RWPE2 (cell line): ENCODE results near the gene CYSTM1.
"Not testable (repeated sequence)": the region's sequence is repeated elsewhere in the genome, so short reads cannot be mapped to it uniquely, and the experiment has no call there.

Experiments
- ATAC-seq: fragments of 200-7000 bp; cut with Tn5 transposase; 3 replicates; pipeline ENCODE4 v1.9.1; 2021; ENCODE audit warnings: low read depth
- DNase-seq: peaks from one replicate; pipeline ENCODE4 v3.0.0-alpha.2; 2020; ENCODE audit warnings: low spot score
- H3K27ac ChIP-seq: fragments of 450-650 bp; 2 replicates; pipeline ENCODE4 v1.5.1; 2017; ENCODE audit warnings: mild to moderate bottlenecking; ENCODE audit not compliant: poor library complexity, severe bottlenecking
- H3K27me3 ChIP-seq: fragments of 250-450 bp; sonication (Bioruptor Pico); 2 replicates; pipeline ENCODE4 v1.5.1; 2021; ENCODE audit warnings: mild to moderate bottlenecking, moderate library complexity; ENCODE audit not compliant: insufficient read depth, poor library complexity, severe bottlenecking
- H3K36me3 ChIP-seq: fragments of 250-450 bp; sonication (Bioruptor Pico); 2 replicates; pipeline ENCODE4 v1.5.1; 2020; ENCODE audit warnings: low read depth, mild to moderate bottlenecking, moderate library complexity
- H3K4me1 ChIP-seq: fragments of 250-450 bp; sonication (Bioruptor Pico); 2 replicates; pipeline ENCODE4 v1.5.1; 2021; ENCODE audit warnings: mild to moderate bottlenecking, moderate library complexity; ENCODE audit not compliant: insufficient read depth, poor library complexity, severe bottlenecking
- H3K4me3 ChIP-seq: fragments of 250-450 bp; sonication (Bioruptor Pico); 2 replicates; pipeline ENCODE4 v1.5.1; 2021; ENCODE audit warnings: mild to moderate bottlenecking, moderate library complexity; ENCODE audit not compliant: severe bottlenecking
- H3K9me3 ChIP-seq: fragments of 250-450 bp; sonication (Bioruptor Pico); 2 replicates; pipeline ENCODE4 v1.5.1; 2021; ENCODE audit warnings: mild to moderate bottlenecking, moderate library complexity; ENCODE audit not compliant: severe bottlenecking
- TF ChIP-seq, protein P1 (sequence below): fragments of 450-650 bp; IDR thresholded peaks from one replicate; pipeline ENCODE4 v1.5.1; 2017; ENCODE audit warnings: mild to moderate bottlenecking, moderate library complexity; ENCODE audit not compliant: poor library complexity, severe bottlenecking

The CYSTM1 gene

DNA sequence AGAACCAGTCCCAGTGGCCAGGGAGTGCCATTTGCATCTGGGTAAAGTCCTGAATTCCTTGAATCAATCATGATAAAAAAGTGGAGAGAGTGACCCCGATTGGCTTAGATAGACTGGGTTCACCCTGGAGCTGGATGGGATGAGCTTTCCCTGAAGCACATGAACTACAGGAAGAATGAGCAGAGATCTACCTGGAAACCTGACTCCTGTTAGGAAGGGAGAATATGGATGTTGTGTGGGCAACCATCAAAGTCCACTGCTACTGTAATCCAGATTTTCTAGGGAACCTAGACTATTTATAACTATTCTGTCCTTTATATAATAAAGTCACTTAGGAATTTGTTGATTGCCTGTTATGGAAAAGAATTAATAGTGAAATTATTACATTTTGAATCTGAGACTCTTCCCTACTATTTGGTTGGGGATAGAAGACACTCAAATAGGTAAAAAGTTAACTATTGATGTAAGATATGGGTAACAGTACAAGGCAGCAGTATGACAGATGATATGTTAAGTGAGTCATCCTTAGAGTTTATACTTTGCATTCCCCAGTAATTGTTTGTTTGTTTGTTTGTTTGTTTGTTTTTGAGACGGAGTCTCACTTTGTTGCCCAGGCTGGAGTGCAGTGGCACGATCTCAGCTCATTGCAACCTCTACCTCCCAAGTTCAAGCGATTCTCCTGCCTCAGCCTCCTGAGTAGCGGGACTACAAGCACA, 17.9 kb downstream of the CYSTM1 start:
- peaks cover 10% of the 10 kb centered on the region; the same call in 1 of the 2 replicates for H3K36me3 ChIP-seq

DNA sequence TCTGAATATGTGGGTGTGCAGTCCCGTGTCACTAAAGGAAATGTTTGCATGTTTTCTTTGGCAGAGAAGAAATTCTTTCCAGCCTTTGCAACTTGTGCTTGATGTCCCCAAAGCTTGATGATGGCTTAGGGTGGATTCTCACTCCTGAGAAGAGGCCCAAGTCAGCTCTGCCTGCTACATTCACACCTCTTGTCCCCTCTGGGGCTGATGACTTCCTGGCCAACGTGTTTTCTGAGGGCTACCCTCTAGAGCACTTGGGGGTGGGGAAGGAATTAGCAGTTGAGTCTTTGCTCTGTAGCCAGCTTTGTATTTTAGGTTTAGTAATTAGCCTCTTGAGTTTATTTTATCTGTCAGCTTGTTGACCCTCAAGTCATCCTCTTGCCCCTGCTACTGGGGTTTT, 19.7 kb downstream of the CYSTM1 start:
- H3K27ac ChIP-seq, result no peak overlapping the region
- ATAC-seq (no peak), DNase-seq (no peak)
- H3K36me3 ChIP-seq, result peaks cover 10% of the 10 kb centered on the region; the same call in 1 of the 2 replicates
- TF ChIP-seq, protein P1, sequence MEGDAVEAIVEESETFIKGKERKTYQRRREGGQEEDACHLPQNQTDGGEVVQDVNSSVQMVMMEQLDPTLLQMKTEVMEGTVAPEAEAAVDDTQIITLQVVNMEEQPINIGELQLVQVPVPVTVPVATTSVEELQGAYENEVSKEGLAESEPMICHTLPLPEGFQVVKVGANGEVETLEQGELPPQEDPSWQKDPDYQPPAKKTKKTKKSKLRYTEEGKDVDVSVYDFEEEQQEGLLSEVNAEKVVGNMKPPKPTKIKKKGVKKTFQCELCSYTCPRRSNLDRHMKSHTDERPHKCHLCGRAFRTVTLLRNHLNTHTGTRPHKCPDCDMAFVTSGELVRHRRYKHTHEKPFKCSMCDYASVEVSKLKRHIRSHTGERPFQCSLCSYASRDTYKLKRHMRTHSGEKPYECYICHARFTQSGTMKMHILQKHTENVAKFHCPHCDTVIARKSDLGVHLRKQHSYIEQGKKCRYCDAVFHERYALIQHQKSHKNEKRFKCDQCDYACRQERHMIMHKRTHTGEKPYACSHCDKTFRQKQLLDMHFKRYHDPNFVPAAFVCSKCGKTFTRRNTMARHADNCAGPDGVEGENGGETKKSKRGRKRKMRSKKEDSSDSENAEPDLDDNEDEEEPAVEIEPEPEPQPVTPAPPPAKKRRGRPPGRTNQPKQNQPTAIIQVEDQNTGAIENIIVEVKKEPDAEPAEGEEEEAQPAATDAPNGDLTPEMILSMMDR, result no peak
- H3K27me3 ChIP-seq, result no peaks in the 10 kb centered on the region
- no peak overlapping the region for H3K4me3 ChIP-seq
- H3K4me1 ChIP-seq, result peaks cover 4% of the 10 kb centered on the region
- H3K9me3 ChIP-seq, result no peaks in the 10 kb centered on the region

More for the DNA sequence above, 17.9 kb downstream of the CYSTM1 start:
- Histone ChIP-seq H3K27me3 (no peaks in the 10 kb centered on the region), H3K9me3 (no peaks in the 10 kb centered on the region), H3K27ac (no peak overlapping the region), H3K4me3 (no peak overlapping the region), H3K4me1 (peaks cover 5% of the 10 kb centered on the region)
- DNase-seq (no peak), ATAC-seq (no peak)
- TF ChIP-seq, protein P1, result no peak

DNA sequence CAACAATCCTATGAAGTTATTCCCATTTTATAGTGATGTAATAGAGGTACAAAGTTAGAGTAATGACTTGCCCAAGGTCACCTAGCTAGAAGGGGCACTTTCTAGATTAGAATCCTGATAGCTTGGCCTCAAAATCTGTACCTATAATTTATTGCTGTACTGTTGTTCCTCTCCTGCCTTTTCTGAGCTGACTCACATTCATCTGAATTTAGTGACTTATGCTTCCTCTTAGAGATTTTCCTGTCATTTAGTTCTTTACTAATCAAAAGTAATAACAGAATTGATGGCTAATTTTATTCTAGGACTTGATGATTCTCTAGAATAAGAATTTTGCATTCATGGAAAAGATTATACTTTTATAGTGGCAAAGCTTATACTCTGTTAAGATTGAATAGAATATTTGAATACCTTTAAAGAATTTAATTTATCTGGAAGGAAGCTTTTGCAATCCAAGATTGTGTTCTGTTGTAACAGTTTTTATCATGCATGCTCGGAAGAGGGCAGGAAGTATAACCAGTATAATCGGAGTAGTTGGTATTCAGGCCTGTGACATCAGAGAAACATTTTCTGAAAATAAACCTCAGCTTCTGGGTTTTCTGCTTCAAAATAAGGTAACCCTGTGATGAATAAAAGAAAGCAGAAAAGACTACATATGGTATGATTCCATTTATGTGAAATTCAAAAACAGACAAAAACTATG, 21.3 kb downstream of the CYSTM1 start:
- no peak for DNase-seq

DNA sequence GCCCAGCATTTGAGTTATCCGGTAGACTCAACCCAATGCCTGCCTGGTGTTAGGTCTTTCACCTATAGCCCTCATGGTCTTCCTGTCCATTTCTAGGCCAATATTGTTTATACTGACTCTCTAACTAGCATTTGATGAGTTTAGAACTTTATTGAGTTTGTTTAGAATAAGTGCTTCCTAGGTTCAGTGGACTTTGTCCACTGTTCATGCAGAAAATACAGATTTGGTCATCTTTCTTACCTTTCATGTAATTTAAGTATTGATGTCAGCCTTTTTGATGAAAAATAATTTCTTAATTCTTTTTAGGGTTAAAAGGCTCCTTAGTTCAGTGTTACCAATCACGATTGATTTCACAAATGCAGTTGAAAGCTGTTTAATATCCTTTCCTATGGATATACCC, 22.0 kb downstream of the CYSTM1 start:
- Histone ChIP-seq H3K4me1 (no peaks in the 10 kb centered on the region), H3K27me3 (no peaks in the 10 kb centered on the region), H3K9me3 (no peaks in the 10 kb centered on the region), H3K27ac (no peak overlapping the region), H3K36me3 (peaks cover 10% of the 10 kb centered on the region; the same call in 1 of the 2 replicates), H3K4me3 (no peak overlapping the region)
- ATAC-seq (no peak), DNase-seq (no peak)
- TF ChIP-seq, protein P1, result no peak

More for the DNA sequence above, 21.3 kb downstream of the CYSTM1 start:
- Histone ChIP-seq H3K27ac (no peak overlapping the region), H3K36me3 (peaks cover 10% of the 10 kb centered on the region; the same call in 1 of the 2 replicates), H3K27me3 (no peaks in the 10 kb centered on the region), H3K9me3 (no peaks in the 10 kb centered on the region), H3K4me3 (no peak overlapping the region), H3K4me1 (no peaks in the 10 kb centered on the region)
- ATAC-seq, result no peak
- TF ChIP-seq, protein P1, result no peak

DNA sequence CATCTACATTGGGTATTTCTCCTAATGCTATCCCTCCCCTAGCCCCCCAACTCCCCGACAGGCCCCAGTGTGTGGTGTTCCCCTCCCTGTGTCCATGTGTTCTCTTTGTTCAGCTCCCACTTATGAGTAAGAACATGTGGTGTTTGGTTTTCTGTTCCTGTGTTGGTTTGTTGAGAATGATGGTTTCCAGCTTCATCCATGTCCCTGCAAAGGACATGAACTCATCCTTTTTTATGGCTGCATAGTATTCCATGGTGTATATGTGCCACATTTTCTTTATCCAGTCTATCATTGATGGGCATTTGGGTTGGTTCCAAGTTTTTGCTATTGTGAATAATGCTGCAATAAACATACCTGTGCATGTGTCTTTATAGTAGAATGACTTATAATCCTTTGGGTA, 23.9 kb downstream of the CYSTM1 start:
- H3K9me3 ChIP-seq, H3K4me3 ChIP-seq, H3K27ac ChIP-seq, H3K4me1 ChIP-seq, ATAC-seq, DNase-seq, H3K27me3 ChIP-seq: not testable (repeated sequence)
- H3K36me3 ChIP-seq, result peaks cover 10% of the 10 kb centered on the region; the same call in 1 of the 2 replicates
